Measurements from ENCODE around the gene KRTAP2-2.

DNA sequence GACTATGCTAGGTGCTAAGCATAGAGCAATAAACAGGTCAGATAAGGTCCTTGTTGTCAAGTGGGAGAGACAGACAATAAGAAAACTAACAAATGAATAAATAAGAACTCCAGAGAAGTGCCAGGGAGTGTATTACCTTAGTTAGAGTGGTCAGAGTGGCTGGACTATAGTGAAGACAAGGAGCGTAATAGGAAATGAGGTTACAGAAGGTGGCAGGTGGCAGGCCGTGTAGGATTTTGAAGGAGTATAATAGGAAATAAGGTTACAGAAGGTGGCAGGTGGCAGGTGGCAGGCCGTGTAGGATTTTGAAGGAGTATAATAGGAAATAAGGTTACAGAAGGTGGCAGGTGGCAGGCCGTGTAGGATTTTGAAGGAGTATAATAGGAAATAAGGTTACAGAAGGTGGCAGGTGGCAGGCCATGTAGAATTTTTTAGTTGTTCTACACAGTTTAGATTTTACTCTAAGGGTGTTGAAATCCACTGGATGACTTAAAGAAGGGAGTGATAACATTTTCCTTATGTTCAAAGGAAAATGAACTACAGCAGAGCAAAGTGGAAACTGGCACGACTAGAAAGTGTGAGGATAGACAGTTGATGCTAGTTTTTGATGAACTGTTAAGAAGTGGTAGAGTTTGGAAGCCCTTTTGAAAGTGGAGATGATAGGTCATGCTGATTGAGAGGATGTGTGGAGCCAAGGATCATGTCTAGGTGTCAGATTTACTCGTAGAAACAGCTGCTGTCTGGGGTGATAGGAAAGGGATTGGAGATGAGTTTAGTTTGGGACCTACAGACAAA, 42.5 kb downstream of the KRTAP2-2 start:
- TF ChIP-seq, protein P1, sequence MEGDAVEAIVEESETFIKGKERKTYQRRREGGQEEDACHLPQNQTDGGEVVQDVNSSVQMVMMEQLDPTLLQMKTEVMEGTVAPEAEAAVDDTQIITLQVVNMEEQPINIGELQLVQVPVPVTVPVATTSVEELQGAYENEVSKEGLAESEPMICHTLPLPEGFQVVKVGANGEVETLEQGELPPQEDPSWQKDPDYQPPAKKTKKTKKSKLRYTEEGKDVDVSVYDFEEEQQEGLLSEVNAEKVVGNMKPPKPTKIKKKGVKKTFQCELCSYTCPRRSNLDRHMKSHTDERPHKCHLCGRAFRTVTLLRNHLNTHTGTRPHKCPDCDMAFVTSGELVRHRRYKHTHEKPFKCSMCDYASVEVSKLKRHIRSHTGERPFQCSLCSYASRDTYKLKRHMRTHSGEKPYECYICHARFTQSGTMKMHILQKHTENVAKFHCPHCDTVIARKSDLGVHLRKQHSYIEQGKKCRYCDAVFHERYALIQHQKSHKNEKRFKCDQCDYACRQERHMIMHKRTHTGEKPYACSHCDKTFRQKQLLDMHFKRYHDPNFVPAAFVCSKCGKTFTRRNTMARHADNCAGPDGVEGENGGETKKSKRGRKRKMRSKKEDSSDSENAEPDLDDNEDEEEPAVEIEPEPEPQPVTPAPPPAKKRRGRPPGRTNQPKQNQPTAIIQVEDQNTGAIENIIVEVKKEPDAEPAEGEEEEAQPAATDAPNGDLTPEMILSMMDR (conservative IDR thresholded peaks at IDR 0.05; ENCODE audit: low read depth, low read length), result no peak
- TF ChIP-seq EZH2 (IDR thresholded peaks at IDR 0.05; ENCODE audit: borderline replicate concordance, low read depth, low read length, poor library complexity, severe bottlenecking), result no peak
